ENCODE results near the gene LVRN. TPM values are rescaled to one million over a fixed set of nuclear protein-coding genes. Genes with fewer than 3 reads are reported as not detected.

The LVRN gene
- total RNA-seq, 4 donors from 2014 or later: 0.31 to 2.9 (median 2.1) TPM; not detected in 1

- intact Hi-C loops (cut with DNase I): no loop called here
- WGBS, 2 donors: 58% methylated on average over 6 of the region's 6 CpGs
- Histone ChIP-seq H3K9me3 (no peaks in the 10 kb centered on the region), H3K4me1 (no peaks in the 10 kb centered on the region), H3K27ac (no peak overlapping the region), H3K4me3 (no peak overlapping the region), H3K27me3 (no peaks in the 10 kb centered on the region), H3K36me3 (no peaks in the 10 kb centered on the region)
- no peak for DNase-seq
- no peak for TF ChIP-seq POLR2A (IDR thresholded peaks at IDR 0.05)
- TF ChIP-seq, protein P1, sequence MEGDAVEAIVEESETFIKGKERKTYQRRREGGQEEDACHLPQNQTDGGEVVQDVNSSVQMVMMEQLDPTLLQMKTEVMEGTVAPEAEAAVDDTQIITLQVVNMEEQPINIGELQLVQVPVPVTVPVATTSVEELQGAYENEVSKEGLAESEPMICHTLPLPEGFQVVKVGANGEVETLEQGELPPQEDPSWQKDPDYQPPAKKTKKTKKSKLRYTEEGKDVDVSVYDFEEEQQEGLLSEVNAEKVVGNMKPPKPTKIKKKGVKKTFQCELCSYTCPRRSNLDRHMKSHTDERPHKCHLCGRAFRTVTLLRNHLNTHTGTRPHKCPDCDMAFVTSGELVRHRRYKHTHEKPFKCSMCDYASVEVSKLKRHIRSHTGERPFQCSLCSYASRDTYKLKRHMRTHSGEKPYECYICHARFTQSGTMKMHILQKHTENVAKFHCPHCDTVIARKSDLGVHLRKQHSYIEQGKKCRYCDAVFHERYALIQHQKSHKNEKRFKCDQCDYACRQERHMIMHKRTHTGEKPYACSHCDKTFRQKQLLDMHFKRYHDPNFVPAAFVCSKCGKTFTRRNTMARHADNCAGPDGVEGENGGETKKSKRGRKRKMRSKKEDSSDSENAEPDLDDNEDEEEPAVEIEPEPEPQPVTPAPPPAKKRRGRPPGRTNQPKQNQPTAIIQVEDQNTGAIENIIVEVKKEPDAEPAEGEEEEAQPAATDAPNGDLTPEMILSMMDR (IDR thresholded peaks at IDR 0.05): no peak
These were observed 113.0 kb downstream of the LVRN start for GRCh38 chr5:116075191-116075831.

DNA sequence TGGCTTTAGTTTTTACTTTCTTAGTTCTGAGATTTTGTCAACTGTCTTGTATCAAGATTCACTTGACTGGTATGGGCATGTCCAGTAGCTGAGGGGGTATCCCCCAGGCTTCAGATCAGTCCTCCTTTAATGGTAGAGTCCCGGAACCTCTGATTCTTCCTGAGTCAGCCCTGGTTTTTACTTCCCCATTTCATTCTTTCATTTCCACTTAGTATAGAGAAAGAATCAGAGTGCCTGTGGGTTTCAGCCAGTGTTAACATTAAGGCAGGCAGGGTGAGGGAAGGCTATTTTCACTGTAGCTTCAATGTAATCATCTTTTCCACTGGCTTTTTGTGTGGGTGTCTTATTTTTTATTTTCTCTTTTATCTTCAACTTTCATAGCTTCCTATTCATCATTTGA is 114.2 kb downstream of the LVRN start:
- H3K4me1 ChIP-seq: no peaks in the 10 kb centered on the region
- 36 to 41% methylated on average over 1 of the region's 1 CpG for WGBS, 2 donors
- DNase-seq: no peak
- intact Hi-C loops (cut with DNase I): no loop called here
- H3K27me3 ChIP-seq: no peaks in the 10 kb centered on the region
- H3K36me3 ChIP-seq: no peaks in the 10 kb centered on the region
- no peak overlapping the region for H3K27ac ChIP-seq
- H3K4me3 ChIP-seq: no peak overlapping the region
- TF ChIP-seq, protein P1 (IDR thresholded peaks at IDR 0.05): no peak
- TF ChIP-seq POLR2A (IDR thresholded peaks at IDR 0.05): no peak
- no peaks in the 10 kb centered on the region for H3K9me3 ChIP-seq

Other genes with a start within 250 kb of the LVRN start
- gene CDO1, start 145.8 kb upstream of the LVRN start, total RNA-seq: 1 to 10 TPM in 2 of 4 donors, under 1 TPM in 1, not detected in 1; 0.75 to 6.7 (median 5.7) TPM
- 10 to 100 TPM; 15.7 to 37.8 (median 33.5) TPM for gene ATG12, start 120.9 kb upstream of the LVRN start, total RNA-seq
- gene AP3S1, start 120.5 kb upstream of the LVRN start, total RNA-seq: 100 to 1,000 TPM in 2 of 4 donors, 10 to 100 TPM in 2; 69.4 to 199 (median 97.3) TPM
- gene ARL14EPL, start 70.0 kb downstream of the LVRN start, total RNA-seq: not detected
- gene COMMD10, start 122.5 kb downstream of the LVRN start, total RNA-seq: 10 to 100 TPM; 14.1 to 29.0 (median 18.7) TPM